Measurements from ENCODE around the gene MINDY4.

DNA sequence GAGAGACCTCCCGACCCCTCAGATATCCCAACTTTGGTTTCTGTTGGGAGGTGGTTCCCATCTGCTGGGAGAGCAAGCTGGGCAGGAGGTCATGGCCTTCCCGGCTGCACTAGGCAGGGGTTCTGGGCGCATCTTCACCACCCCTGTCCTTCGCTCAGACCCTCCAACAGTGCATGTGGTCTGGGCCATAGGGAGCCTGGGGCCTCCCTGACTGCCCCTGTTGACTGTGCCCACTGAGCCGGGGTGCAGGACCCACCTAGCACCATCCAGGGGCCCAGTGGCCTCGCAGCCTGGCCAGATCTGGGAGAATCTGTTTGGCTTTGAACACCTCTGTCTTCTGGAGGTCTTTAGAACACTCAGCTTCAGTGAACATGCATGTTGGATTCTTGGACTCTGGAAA is 38.0 kb upstream of the MINDY4 start:
- TF ChIP-seq, protein P1, sequence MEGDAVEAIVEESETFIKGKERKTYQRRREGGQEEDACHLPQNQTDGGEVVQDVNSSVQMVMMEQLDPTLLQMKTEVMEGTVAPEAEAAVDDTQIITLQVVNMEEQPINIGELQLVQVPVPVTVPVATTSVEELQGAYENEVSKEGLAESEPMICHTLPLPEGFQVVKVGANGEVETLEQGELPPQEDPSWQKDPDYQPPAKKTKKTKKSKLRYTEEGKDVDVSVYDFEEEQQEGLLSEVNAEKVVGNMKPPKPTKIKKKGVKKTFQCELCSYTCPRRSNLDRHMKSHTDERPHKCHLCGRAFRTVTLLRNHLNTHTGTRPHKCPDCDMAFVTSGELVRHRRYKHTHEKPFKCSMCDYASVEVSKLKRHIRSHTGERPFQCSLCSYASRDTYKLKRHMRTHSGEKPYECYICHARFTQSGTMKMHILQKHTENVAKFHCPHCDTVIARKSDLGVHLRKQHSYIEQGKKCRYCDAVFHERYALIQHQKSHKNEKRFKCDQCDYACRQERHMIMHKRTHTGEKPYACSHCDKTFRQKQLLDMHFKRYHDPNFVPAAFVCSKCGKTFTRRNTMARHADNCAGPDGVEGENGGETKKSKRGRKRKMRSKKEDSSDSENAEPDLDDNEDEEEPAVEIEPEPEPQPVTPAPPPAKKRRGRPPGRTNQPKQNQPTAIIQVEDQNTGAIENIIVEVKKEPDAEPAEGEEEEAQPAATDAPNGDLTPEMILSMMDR (conservative IDR thresholded peaks at IDR 0.05; ENCODE audit: low read depth, low read length), result no peak
- no peak for TF ChIP-seq EZH2 (IDR thresholded peaks at IDR 0.05; ENCODE audit: low read length, unreplicated experiment)

Data from PC-3 (cell line).